ENCODE measurements around the gene CLEC6A.

- TF ChIP-seq ATF3 (IDR thresholded peaks at IDR 0.05; ENCODE audit: insufficient read depth, low read depth, low read length) = no peak
- no peak for TF ChIP-seq ATF2 (IDR thresholded peaks at IDR 0.05; ENCODE audit: low read length)
These were observed 9.7 kb downstream of the CLEC6A start for GRCh38 chr12:8465301-8465996.

All from H1 (cell line).